ENCODE data around the gene EHHADH. TPM values are rescaled to one million over a fixed set of nuclear protein-coding genes. Genes with fewer than 3 reads are reported as not detected.

EHHADH gene
- polyA plus RNA-seq, 3 donors = 0.57 to 1.5 (median 1.1) TPM

DNA sequence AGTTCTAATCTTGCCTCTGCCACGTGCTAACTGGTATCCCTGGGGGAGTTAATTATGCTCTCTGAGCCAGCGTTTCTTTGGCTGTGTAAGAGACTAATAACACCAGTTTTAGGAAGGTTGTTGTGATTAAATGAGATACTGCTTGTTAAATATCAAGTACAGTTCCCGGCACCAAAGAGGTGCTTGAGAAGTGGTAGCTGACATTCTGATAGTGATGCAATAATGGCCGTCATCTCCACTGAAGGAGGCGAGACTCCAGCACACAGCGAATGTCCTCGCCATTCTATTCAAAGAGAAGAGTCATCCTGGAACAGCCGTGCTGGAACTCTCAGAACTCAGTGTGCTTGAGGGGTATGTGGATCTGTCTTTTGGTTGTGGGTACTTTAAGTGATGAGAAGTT is 91.2 kb downstream of the EHHADH start:
- intact Hi-C loops (cut with micrococcal nuclease) = no loop called here
- Histone ChIP-seq H3K4me3 (replicated peaks in 1 of 3; ENCODE audit: low read depth in 2 of 3, low read length in 3 of 3) (no peak overlapping the region), H3K27me3 (ENCODE audit: control insufficient read depth in 2 of 2, insufficient read depth in 2 of 2, low read length in 2 of 2) (peaks cover 0 to 2% of the 10 kb centered on the region in 2 donors), H3K4me1 (ENCODE audit: control insufficient read depth in 1 of 2, insufficient read depth in 2 of 2, low read length in 2 of 2) (no peaks in the 10 kb centered on the region), H3K9me3 (replicated peaks in 1 of 2; ENCODE audit: control insufficient read depth in 1 of 2, insufficient read depth in 1 of 2, low read length in 2 of 2) (no peaks in the 10 kb centered on the region), H3K36me3 (replicated peaks in 1 of 2; ENCODE audit: control insufficient read depth in 1 of 2, insufficient read depth in 2 of 2, low read length in 2 of 2) (no peaks in the 10 kb centered on the region), H3K4me2 (replicated peaks; ENCODE audit: extremely low read depth, low read length, poor library complexity, severe bottlenecking) (no peak overlapping the region), H3K27ac (ENCODE audit: low read depth in 1 of 2, low read length in 2 of 2) (no peak overlapping the region), H3K9ac (ENCODE audit: insufficient read depth, low read length, poor library complexity, severe bottlenecking) (no peak overlapping the region), H2AFZ (ENCODE audit: insufficient read depth, low read depth, low read length, poor library complexity, severe bottlenecking) (no peak overlapping the region), H3K79me2 (ENCODE audit: insufficient read depth, low read length) (no peaks in the 10 kb centered on the region), H4K20me1 (ENCODE audit: insufficient read depth, low read length) (no peaks in the 10 kb centered on the region)
- Mint-ChIP-seq H3K27ac (peak overlapping the region in 1 of 7 donors; percentile 21), H3K36me3 (no peaks in the 10 kb centered on the region), H3K4me1 (no peaks in the 10 kb centered on the region), H3K4me3 (no peak overlapping the region), H3K27me3 (ENCODE audit: low read depth in 3 of 3) (peaks cover 3 to 15% (median 4%) of the 10 kb centered on the region in 3 donors), H3K9me3 (peaks cover 0 to under 1% (median 0%) of the 10 kb centered on the region in 7 donors)
- 92% methylated on average over 5 of the region's 8 CpGs for WGBS (ENCODE audit: insufficient coverage)
- TF ChIP-seq, protein P1, sequence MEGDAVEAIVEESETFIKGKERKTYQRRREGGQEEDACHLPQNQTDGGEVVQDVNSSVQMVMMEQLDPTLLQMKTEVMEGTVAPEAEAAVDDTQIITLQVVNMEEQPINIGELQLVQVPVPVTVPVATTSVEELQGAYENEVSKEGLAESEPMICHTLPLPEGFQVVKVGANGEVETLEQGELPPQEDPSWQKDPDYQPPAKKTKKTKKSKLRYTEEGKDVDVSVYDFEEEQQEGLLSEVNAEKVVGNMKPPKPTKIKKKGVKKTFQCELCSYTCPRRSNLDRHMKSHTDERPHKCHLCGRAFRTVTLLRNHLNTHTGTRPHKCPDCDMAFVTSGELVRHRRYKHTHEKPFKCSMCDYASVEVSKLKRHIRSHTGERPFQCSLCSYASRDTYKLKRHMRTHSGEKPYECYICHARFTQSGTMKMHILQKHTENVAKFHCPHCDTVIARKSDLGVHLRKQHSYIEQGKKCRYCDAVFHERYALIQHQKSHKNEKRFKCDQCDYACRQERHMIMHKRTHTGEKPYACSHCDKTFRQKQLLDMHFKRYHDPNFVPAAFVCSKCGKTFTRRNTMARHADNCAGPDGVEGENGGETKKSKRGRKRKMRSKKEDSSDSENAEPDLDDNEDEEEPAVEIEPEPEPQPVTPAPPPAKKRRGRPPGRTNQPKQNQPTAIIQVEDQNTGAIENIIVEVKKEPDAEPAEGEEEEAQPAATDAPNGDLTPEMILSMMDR (IDR thresholded peaks at IDR 0.05) = no peak
- DNase-seq = no peak

DNA sequence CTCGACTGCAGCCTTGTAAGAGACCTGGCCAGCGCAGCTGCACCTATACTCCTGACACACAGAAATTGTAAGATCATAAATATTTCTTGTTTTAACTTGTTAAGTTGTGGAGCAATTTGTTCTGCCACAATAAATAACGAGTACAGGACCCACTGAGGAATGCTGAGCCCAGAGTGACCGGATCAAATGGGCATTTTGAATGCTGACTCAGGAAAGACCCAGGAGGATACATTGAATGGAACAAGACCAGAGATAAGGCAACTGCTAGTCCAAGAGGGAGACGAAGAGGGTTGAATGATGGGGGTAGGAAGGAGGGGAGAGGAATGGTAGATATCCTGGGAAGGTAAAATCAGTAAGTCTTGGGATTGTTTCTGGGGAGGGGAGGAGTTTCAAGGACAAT is 92.1 kb downstream of the EHHADH start:
- no peaks in the 10 kb centered on the region for H3K36me3 ChIP-seq (replicated peaks in 1 of 2; ENCODE audit: control insufficient read depth in 1 of 2, insufficient read depth in 2 of 2, low read length in 2 of 2)
- H4K20me1 ChIP-seq (ENCODE audit: insufficient read depth, low read length) = no peaks in the 10 kb centered on the region
- intact Hi-C loops (cut with micrococcal nuclease) = no loop called here
- Mint-ChIP-seq H3K36me3 (no peaks in the 10 kb centered on the region), H3K27ac (no peak overlapping the region), H3K4me3 (no peak overlapping the region), H3K4me1 (no peaks in the 10 kb centered on the region), H3K9me3 (peaks cover 0 to 2% (median 0%) of the 10 kb centered on the region in 7 donors), H3K27me3 (ENCODE audit: low read depth in 3 of 3) (peaks cover 4 to 22% (median 5%) of the 10 kb centered on the region in 3 donors)
- no peaks in the 10 kb centered on the region for H3K9me3 ChIP-seq (replicated peaks in 1 of 2; ENCODE audit: control insufficient read depth in 1 of 2, insufficient read depth in 1 of 2, low read length in 2 of 2)
- 94% methylated on average over 3 of the region's 5 CpGs for WGBS (ENCODE audit: insufficient coverage)
- H2AFZ ChIP-seq (ENCODE audit: insufficient read depth, low read depth, low read length, poor library complexity, severe bottlenecking) = no peak overlapping the region
- H3K79me2 ChIP-seq (ENCODE audit: insufficient read depth, low read length) = no peaks in the 10 kb centered on the region
- H3K27me3 ChIP-seq (ENCODE audit: control insufficient read depth in 2 of 2, insufficient read depth in 2 of 2, low read length in 2 of 2) = peaks cover 6 to 7% of the 10 kb centered on the region in 2 donors
- H3K4me1 ChIP-seq (ENCODE audit: control insufficient read depth in 1 of 2, insufficient read depth in 2 of 2, low read length in 2 of 2) = no peaks in the 10 kb centered on the region
- DNase-seq = no peak
- no peak overlapping the region for H3K27ac ChIP-seq (ENCODE audit: low read depth in 1 of 2, low read length in 2 of 2)
- H3K4me2 ChIP-seq (replicated peaks; ENCODE audit: extremely low read depth, low read length, poor library complexity, severe bottlenecking) = no peak overlapping the region
- no peak overlapping the region for H3K9ac ChIP-seq (ENCODE audit: insufficient read depth, low read length, poor library complexity, severe bottlenecking)
- TF ChIP-seq, protein P1 (IDR thresholded peaks at IDR 0.05) = no peak
- no peak overlapping the region for H3K4me3 ChIP-seq (replicated peaks in 1 of 3; ENCODE audit: low read depth in 2 of 3, low read length in 3 of 3)

All from CD14-positive monocyte (primary cell).